Neural cell (in vitro differentiated cells): ENCODE data around the gene CNGA1. TPM values are rescaled to one million over a fixed set of nuclear protein-coding genes. Genes with fewer than 3 reads are reported as not detected.

Source experiments
- H2AFZ ChIP-seq: fragments of 200-600, 300-800 bp; sonication (generic), shearing (Covaris generic); 2 replicates; pipeline ENCODE4 v1.6.0; 2014; ENCODE audit warnings: low read depth, mild to moderate bottlenecking, antibody characterized with exemption, low read length, moderate library complexity
- H3F3A ChIP-seq: fragments of 200-600 bp; shearing (Covaris generic); 2 replicates; pipeline ENCODE4 v1.6.1; 2016; ENCODE audit warnings: mild to moderate bottlenecking, moderate library complexity, mixed read lengths, antibody characterized with exemption, low read length; ENCODE audit not compliant: insufficient read depth, poor library complexity, severe bottlenecking
- H3K27ac ChIP-seq: fragments of 200-600, 300-800 bp; sonication (generic), shearing (Covaris generic); 2 replicates; pipeline ENCODE4 v1.5.1; 2014; ENCODE audit warnings: mild to moderate bottlenecking, low read length, moderate library complexity
- H3K27me3 ChIP-seq: fragments of 300-800, 200-600 bp; sonication (generic), shearing (Covaris generic); 2 replicates; pipeline ENCODE4 v1.6.0; 2014; ENCODE audit warnings: mild to moderate bottlenecking, low read depth, low read length, moderate library complexity; ENCODE audit not compliant: insufficient read depth
- H3K36me3 ChIP-seq: fragments of 300-800, 200-600 bp; sonication (generic), shearing (Covaris generic); 2 replicates; pipeline ENCODE4 v1.5.1; 2014; ENCODE audit warnings: mild to moderate bottlenecking, antibody characterized with exemption, low read length, moderate library complexity; ENCODE audit not compliant: insufficient read depth
- H3K4me2 ChIP-seq: fragments of 300-800, 200-600 bp; sonication (generic), shearing (Covaris generic); 2 replicates; pipeline ENCODE4 v1.6.0; 2014; ENCODE audit warnings: mild to moderate bottlenecking, low read length
- H3K4me3 ChIP-seq: fragments of 300-800, 200-600 bp; sonication (generic), shearing (Covaris generic); 2 replicates; pipeline ENCODE4 v1.5.1; 2014; ENCODE audit warnings: mild to moderate bottlenecking, low read length, moderate library complexity
- H3K79me2 ChIP-seq: fragments of 200-600 bp; shearing (Covaris generic); replicated peaks from 2 replicates; pipeline ENCODE4 v1.6.0; 2014; ENCODE audit warnings: mild to moderate bottlenecking, low read length, moderate library complexity; ENCODE audit not compliant: insufficient read depth
- H3K9ac ChIP-seq: fragments of 300-800, 200-600 bp; sonication (generic), shearing (Covaris generic); 2 replicates; pipeline ENCODE4 v1.6.1; 2016; ENCODE audit warnings: mild to moderate bottlenecking, low read length, mixed read lengths
- H3K9me2 ChIP-seq: fragments of 200-600 bp; shearing (Covaris generic); 2 replicates; pipeline ENCODE4 v1.6.1; 2016; ENCODE audit warnings: mild to moderate bottlenecking, low read length, mixed read lengths; ENCODE audit not compliant: insufficient read depth
- H3K9me3 ChIP-seq: fragments of 200-600, 300-800 bp; sonication (generic), shearing (Covaris generic); 2 replicates; pipeline ENCODE4 v1.6.1; 2016; ENCODE audit warnings: mild to moderate bottlenecking, mixed run types, low read length, moderate library complexity, mixed read lengths
- H4K20me1 ChIP-seq: fragments of 200-600 bp; shearing (Covaris generic); 2 replicates; pipeline ENCODE4 v1.6.1; 2016; ENCODE audit warnings: mild to moderate bottlenecking, mixed run types; ENCODE audit not compliant: insufficient read depth
- EP300 ChIP-seq: fragments of 450-650 bp; conservative IDR thresholded peaks from 2 replicates; pipeline ENCODE4 v1.6.1; 2014; ENCODE audit warnings: antibody characterized with exemption, mild to moderate bottlenecking, moderate library complexity; ENCODE audit not compliant: poor library complexity, severe bottlenecking
- EZH2 ChIP-seq: fragments of 200-600, 300-800 bp; shearing (Covaris generic), sonication (generic); IDR thresholded peaks from 2 replicates; pipeline ENCODE4 v1.6.1; 2014; ENCODE audit warnings: antibody characterized with exemption, low read length, borderline replicate concordance, mild to moderate bottlenecking; ENCODE audit not compliant: insufficient read depth, poor library complexity, severe bottlenecking
- MXI1 ChIP-seq: fragments of 450-650 bp; conservative IDR thresholded peaks from 2 replicates; pipeline ENCODE4 v1.6.1; 2014; ENCODE audit warnings: antibody characterized with exemption, mild to moderate bottlenecking; ENCODE audit not compliant: poor library complexity, severe bottlenecking
- POLR2AphosphoS5 ChIP-seq: IDR thresholded peaks from 2 replicates; pipeline ENCODE4 v1.6.1; 2012
- RAD21 ChIP-seq: fragments of 450-650 bp; conservative IDR thresholded peaks from 2 replicates; pipeline ENCODE4 v1.6.1; 2014; ENCODE audit warnings: antibody characterized with exemption, mild to moderate bottlenecking, moderate library complexity
- SMC3 ChIP-seq: fragments of 450-650 bp; conservative IDR thresholded peaks from 2 replicates; pipeline ENCODE4 v1.6.1; 2014; ENCODE audit warnings: antibody characterized with exemption, mild to moderate bottlenecking, moderate library complexity; ENCODE audit not compliant: poor library complexity
- TAF1 ChIP-seq: IDR thresholded peaks from 2 replicates; pipeline ENCODE4 v1.6.1; 2012; ENCODE audit warnings: low read depth
- polyA plus RNA-seq: library from polyadenylated mRNA; depleted of rRNA; stranded (reverse); fragments of >200 nt; gene quantifications from 2 replicates; pipeline ENCODE4 v1.2.3, GENCODE V29; 2014
- TF ChIP-seq, protein P1 (sequence below): fragments of 450-650 bp; IDR thresholded peaks from 2 replicates; pipeline ENCODE4 v1.5.1; 2014; ENCODE audit warnings: antibody characterized with exemption, mild to moderate bottlenecking, moderate library complexity; ENCODE audit not compliant: poor library complexity, severe bottlenecking
- TF ChIP-seq, protein P2 (sequence below): IDR thresholded peaks from 2 replicates; pipeline ENCODE4 v1.6.1; 2012; ENCODE audit warnings: borderline replicate concordance

Gene CNGA1
- polyA plus RNA-seq, 1 donor from 2014 or later = not detected

DNA sequence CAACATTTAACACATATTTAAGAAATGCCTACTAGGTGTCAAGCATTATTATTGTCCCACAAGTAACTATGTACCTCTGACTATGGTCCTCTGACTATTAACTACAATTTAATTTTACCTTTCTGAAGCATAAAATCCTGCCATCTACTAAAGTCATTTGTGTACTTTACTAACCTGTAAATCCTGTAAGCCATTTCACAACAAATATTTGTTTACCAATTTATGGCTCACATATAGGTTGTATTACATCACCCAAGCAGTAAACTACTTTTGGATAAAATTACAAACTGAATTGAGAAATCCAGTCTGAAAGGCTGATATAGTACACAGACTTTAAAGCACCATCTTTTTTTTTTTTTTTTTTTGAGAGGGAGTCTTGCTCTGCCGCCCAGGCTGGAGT lies 43.8 kb downstream of the CNGA1 start:
- H3F3A ChIP-seq = no peaks in the 10 kb centered on the region
- no peaks in the 10 kb centered on the region for H3K79me2 ChIP-seq
- no peak overlapping the region for H3K4me3 ChIP-seq
- H3K36me3 ChIP-seq = no peaks in the 10 kb centered on the region
- TF ChIP-seq EZH2 (no peak), TAF1 (no peak), POLR2AphosphoS5 (no peak), SMC3 (no peak), EP300 (no peak), RAD21 (no peak), MXI1 (no peak)
- TF ChIP-seq, protein P1, sequence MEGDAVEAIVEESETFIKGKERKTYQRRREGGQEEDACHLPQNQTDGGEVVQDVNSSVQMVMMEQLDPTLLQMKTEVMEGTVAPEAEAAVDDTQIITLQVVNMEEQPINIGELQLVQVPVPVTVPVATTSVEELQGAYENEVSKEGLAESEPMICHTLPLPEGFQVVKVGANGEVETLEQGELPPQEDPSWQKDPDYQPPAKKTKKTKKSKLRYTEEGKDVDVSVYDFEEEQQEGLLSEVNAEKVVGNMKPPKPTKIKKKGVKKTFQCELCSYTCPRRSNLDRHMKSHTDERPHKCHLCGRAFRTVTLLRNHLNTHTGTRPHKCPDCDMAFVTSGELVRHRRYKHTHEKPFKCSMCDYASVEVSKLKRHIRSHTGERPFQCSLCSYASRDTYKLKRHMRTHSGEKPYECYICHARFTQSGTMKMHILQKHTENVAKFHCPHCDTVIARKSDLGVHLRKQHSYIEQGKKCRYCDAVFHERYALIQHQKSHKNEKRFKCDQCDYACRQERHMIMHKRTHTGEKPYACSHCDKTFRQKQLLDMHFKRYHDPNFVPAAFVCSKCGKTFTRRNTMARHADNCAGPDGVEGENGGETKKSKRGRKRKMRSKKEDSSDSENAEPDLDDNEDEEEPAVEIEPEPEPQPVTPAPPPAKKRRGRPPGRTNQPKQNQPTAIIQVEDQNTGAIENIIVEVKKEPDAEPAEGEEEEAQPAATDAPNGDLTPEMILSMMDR = no peak
- TF ChIP-seq, protein P2, sequence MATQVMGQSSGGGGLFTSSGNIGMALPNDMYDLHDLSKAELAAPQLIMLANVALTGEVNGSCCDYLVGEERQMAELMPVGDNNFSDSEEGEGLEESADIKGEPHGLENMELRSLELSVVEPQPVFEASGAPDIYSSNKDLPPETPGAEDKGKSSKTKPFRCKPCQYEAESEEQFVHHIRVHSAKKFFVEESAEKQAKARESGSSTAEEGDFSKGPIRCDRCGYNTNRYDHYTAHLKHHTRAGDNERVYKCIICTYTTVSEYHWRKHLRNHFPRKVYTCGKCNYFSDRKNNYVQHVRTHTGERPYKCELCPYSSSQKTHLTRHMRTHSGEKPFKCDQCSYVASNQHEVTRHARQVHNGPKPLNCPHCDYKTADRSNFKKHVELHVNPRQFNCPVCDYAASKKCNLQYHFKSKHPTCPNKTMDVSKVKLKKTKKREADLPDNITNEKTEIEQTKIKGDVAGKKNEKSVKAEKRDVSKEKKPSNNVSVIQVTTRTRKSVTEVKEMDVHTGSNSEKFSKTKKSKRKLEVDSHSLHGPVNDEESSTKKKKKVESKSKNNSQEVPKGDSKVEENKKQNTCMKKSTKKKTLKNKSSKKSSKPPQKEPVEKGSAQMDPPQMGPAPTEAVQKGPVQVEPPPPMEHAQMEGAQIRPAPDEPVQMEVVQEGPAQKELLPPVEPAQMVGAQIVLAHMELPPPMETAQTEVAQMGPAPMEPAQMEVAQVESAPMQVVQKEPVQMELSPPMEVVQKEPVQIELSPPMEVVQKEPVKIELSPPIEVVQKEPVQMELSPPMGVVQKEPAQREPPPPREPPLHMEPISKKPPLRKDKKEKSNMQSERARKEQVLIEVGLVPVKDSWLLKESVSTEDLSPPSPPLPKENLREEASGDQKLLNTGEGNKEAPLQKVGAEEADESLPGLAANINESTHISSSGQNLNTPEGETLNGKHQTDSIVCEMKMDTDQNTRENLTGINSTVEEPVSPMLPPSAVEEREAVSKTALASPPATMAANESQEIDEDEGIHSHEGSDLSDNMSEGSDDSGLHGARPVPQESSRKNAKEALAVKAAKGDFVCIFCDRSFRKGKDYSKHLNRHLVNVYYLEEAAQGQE = no peak
- no peaks in the 10 kb centered on the region for H4K20me1 ChIP-seq
- H3K27ac ChIP-seq = no peak overlapping the region
- no peaks in the 10 kb centered on the region for H3K9me3 ChIP-seq
- no peak overlapping the region for H3K4me2 ChIP-seq
- no peak overlapping the region for H2AFZ ChIP-seq
- no peaks in the 10 kb centered on the region for H3K27me3 ChIP-seq
- H3K9me2 ChIP-seq = no peaks in the 10 kb centered on the region
- H3K9ac ChIP-seq = no peak overlapping the region

DNA sequence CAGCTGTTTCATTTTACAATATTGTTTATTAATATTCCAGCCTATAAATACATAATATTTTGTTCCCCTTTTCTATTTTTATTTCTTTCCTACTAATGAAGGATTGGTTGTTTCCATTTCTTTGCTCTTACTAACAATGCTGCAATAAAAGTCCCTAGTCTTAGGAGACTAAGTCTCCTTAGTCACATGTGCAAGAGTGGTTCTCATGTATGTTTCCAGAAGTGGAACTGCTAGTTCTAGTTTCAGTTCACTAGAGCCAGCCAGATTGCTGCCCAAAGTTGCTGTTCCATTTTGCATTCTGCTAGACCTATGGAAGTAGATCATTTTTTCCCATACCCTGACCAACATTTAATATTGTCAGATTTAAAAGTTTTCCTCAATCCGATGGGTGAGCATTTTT lies 44.3 kb downstream of the CNGA1 start:
- Histone ChIP-seq H3F3A (no peaks in the 10 kb centered on the region), H3K9ac (no peak overlapping the region), H3K36me3 (no peaks in the 10 kb centered on the region), H3K27ac (no peak overlapping the region), H3K79me2 (no peaks in the 10 kb centered on the region), H3K27me3 (no peaks in the 10 kb centered on the region), H4K20me1 (no peaks in the 10 kb centered on the region), H3K4me2 (no peak overlapping the region), H3K4me3 (no peak overlapping the region), H3K9me3 (no peaks in the 10 kb centered on the region), H3K9me2 (no peaks in the 10 kb centered on the region), H2AFZ (no peak overlapping the region)
- TF ChIP-seq, protein P2 = no peak
- no peak for TF ChIP-seq MXI1
- no peak for TF ChIP-seq SMC3
- TF ChIP-seq EP300 = no peak
- TF ChIP-seq TAF1 = no peak
- TF ChIP-seq RAD21 = no peak
- TF ChIP-seq, protein P1 = no peak
- no peak for TF ChIP-seq EZH2
- no peak for TF ChIP-seq POLR2AphosphoS5
